Measurements from ENCODE around the gene PAIP1. TPM values are rescaled to one million over a fixed set of nuclear protein-coding genes. Genes with fewer than 3 reads are reported as not detected.
"Not testable (repeated sequence)": the region's sequence is repeated elsewhere in the genome, so short reads cannot be mapped to it uniquely, and the experiment has no call there.

PAIP1 gene
- polyA plus RNA-seq, 1 donor: 69.3 TPM

GRCh38 chr5:43592363-43592762 lies 35.5 kb upstream of the PAIP1 start:
- Histone ChIP-seq H3K36me3 (ENCODE audit: control insufficient read depth, insufficient read depth, low read length) (no peaks in the 10 kb centered on the region), H3K4me1 (ENCODE audit: control insufficient read depth, insufficient read depth, low read length) (no peaks in the 10 kb centered on the region), H3K27ac (ENCODE audit: low read length) (no peak overlapping the region), H3K9me3 (ENCODE audit: control insufficient read depth, low read depth, low read length) (no peaks in the 10 kb centered on the region), H3K4me3 (ENCODE audit: low read length) (no peak overlapping the region), H3K27me3 (ENCODE audit: control insufficient read depth, insufficient read depth, low read length) (no peaks in the 10 kb centered on the region)
- no peak for DNase-seq

- no peaks in the 10 kb centered on the region for H3K27me3 ChIP-seq (ENCODE audit: control insufficient read depth, insufficient read depth, low read length)
- no peaks in the 10 kb centered on the region for H3K9me3 ChIP-seq (ENCODE audit: control insufficient read depth, low read depth, low read length)
- DNase-seq: no peak
- H3K4me3 ChIP-seq (ENCODE audit: low read length): no peak overlapping the region
- H3K36me3 ChIP-seq (ENCODE audit: control insufficient read depth, insufficient read depth, low read length): no peaks in the 10 kb centered on the region
- no peaks in the 10 kb centered on the region for H3K4me1 ChIP-seq (ENCODE audit: control insufficient read depth, insufficient read depth, low read length)
- no peak overlapping the region for H3K27ac ChIP-seq (ENCODE audit: low read length)
Observed at GRCh38 chr5:43590700-43591099, 33.8 kb upstream of the PAIP1 start.

- no peak for DNase-seq
- no peaks in the 10 kb centered on the region for H3K4me1 ChIP-seq (ENCODE audit: control insufficient read depth, insufficient read depth, low read length)
- WGBS (ENCODE audit: insufficient coverage, low lambda C conversion rate): no CpG with 5 or more reads among the region's 1 CpG
- no peaks in the 10 kb centered on the region for H3K9me3 ChIP-seq (ENCODE audit: control insufficient read depth, low read depth, low read length)
- H3K4me3 ChIP-seq (ENCODE audit: low read length): no peak overlapping the region
- H3K27ac ChIP-seq (ENCODE audit: low read length): no peak overlapping the region
- no peaks in the 10 kb centered on the region for H3K27me3 ChIP-seq (ENCODE audit: control insufficient read depth, insufficient read depth, low read length)
- no peaks in the 10 kb centered on the region for H3K36me3 ChIP-seq (ENCODE audit: control insufficient read depth, insufficient read depth, low read length)
Observed at GRCh38 chr5:43589310-43589709, 32.4 kb upstream of the PAIP1 start.

GRCh38 chr5:43588842-43589241 lies 32.0 kb upstream of the PAIP1 start:
- WGBS (ENCODE audit: insufficient coverage, low lambda C conversion rate): no CpG with 5 or more reads among the region's 1 CpG
- Histone ChIP-seq H3K27ac (ENCODE audit: low read length) (no peak overlapping the region), H3K4me1 (ENCODE audit: control insufficient read depth, insufficient read depth, low read length) (no peaks in the 10 kb centered on the region)

GRCh38 chr5:43584166-43584699 lies 27.4 kb upstream of the PAIP1 start:
- Histone ChIP-seq H3K9me3 (ENCODE audit: control insufficient read depth, low read depth, low read length) (no peaks in the 10 kb centered on the region), H3K4me1 (ENCODE audit: control insufficient read depth, insufficient read depth, low read length) (no peaks in the 10 kb centered on the region), H3K36me3 (ENCODE audit: control insufficient read depth, insufficient read depth, low read length) (peaks cover 6% of the 10 kb centered on the region), H3K4me3 (ENCODE audit: low read length) (no peak overlapping the region), H3K27me3 (ENCODE audit: control insufficient read depth, insufficient read depth, low read length) (no peaks in the 10 kb centered on the region), H3K27ac (ENCODE audit: low read length) (no peak overlapping the region)
- DNase-seq: no peak
- WGBS (ENCODE audit: insufficient coverage, low lambda C conversion rate): no CpG with 5 or more reads among the region's 1 CpG

More at GRCh38 chr5:43588842-43589241, 32.0 kb upstream of the PAIP1 start:
- H3K27me3 ChIP-seq (ENCODE audit: control insufficient read depth, insufficient read depth, low read length): no peaks in the 10 kb centered on the region
- no peak for DNase-seq
- no peak overlapping the region for H3K4me3 ChIP-seq (ENCODE audit: low read length)
- no peaks in the 10 kb centered on the region for H3K36me3 ChIP-seq (ENCODE audit: control insufficient read depth, insufficient read depth, low read length)
- H3K9me3 ChIP-seq (ENCODE audit: control insufficient read depth, low read depth, low read length): no peaks in the 10 kb centered on the region

GRCh38 chr5:43583724-43584123 lies 26.8 kb upstream of the PAIP1 start:
- Histone ChIP-seq H3K27me3 (ENCODE audit: control insufficient read depth, insufficient read depth, low read length) (no peaks in the 10 kb centered on the region), H3K27ac (ENCODE audit: low read length) (no peak overlapping the region), H3K36me3 (ENCODE audit: control insufficient read depth, insufficient read depth, low read length) (peaks cover 6% of the 10 kb centered on the region), H3K4me1 (ENCODE audit: control insufficient read depth, insufficient read depth, low read length) (no peaks in the 10 kb centered on the region), H3K4me3 (ENCODE audit: low read length) (no peak overlapping the region), H3K9me3 (ENCODE audit: control insufficient read depth, low read depth, low read length) (no peaks in the 10 kb centered on the region)
- no peak for DNase-seq

GRCh38 chr5:43582082-43583005 lies 25.5 kb upstream of the PAIP1 start:
- Histone ChIP-seq H3K36me3 (ENCODE audit: control insufficient read depth, insufficient read depth, low read length) (peaks cover 6% of the 10 kb centered on the region), H3K4me3 (ENCODE audit: low read length) (no peak overlapping the region), H3K9me3 (ENCODE audit: control insufficient read depth, low read depth, low read length) (no peaks in the 10 kb centered on the region), H3K4me1 (ENCODE audit: control insufficient read depth, insufficient read depth, low read length) (no peaks in the 10 kb centered on the region), H3K27me3 (ENCODE audit: control insufficient read depth, insufficient read depth, low read length) (no peaks in the 10 kb centered on the region), H3K27ac (ENCODE audit: low read length) (no peak overlapping the region)
- WGBS (ENCODE audit: insufficient coverage, low lambda C conversion rate): 100% methylated on average over 1 of the region's 4 CpGs
- DNase-seq: no peak

GRCh38 chr5:43581398-43581797 lies 24.5 kb upstream of the PAIP1 start:
- WGBS (ENCODE audit: insufficient coverage, low lambda C conversion rate): no CpG with 5 or more reads among the region's 1 CpG
- no peaks in the 10 kb centered on the region for H3K4me1 ChIP-seq (ENCODE audit: control insufficient read depth, insufficient read depth, low read length)
- H3K9me3 ChIP-seq (ENCODE audit: control insufficient read depth, low read depth, low read length): no peaks in the 10 kb centered on the region
- no peak for DNase-seq
- H3K27ac ChIP-seq (ENCODE audit: low read length): no peak overlapping the region
- H3K4me3 ChIP-seq (ENCODE audit: low read length): no peak overlapping the region
- H3K27me3 ChIP-seq (ENCODE audit: control insufficient read depth, insufficient read depth, low read length): no peaks in the 10 kb centered on the region
- peaks cover 6% of the 10 kb centered on the region for H3K36me3 ChIP-seq (ENCODE audit: control insufficient read depth, insufficient read depth, low read length)

- not testable (repeated sequence) for H3K4me1 ChIP-seq (ENCODE audit: control insufficient read depth, insufficient read depth, low read length); DNase-seq; H3K27me3 ChIP-seq (ENCODE audit: control insufficient read depth, insufficient read depth, low read length); H3K4me3 ChIP-seq (ENCODE audit: low read length); H3K9me3 ChIP-seq (ENCODE audit: control insufficient read depth, low read depth, low read length); H3K36me3 ChIP-seq (ENCODE audit: control insufficient read depth, insufficient read depth, low read length); H3K27ac ChIP-seq (ENCODE audit: low read length)
- no CpG with 5 or more reads among the region's 10 CpGs for WGBS (ENCODE audit: insufficient coverage, low lambda C conversion rate)
Observed at GRCh38 chr5:43580402-43581210, 23.7 kb upstream of the PAIP1 start.

- WGBS (ENCODE audit: insufficient coverage, low lambda C conversion rate): no CpG with 5 or more reads among the region's 1 CpG
Observed at GRCh38 chr5:43573058-43573457, 16.2 kb upstream of the PAIP1 start.

More at GRCh38 chr5:43573058-43573457, 16.2 kb upstream of the PAIP1 start:
- Histone ChIP-seq H3K36me3 (ENCODE audit: control insufficient read depth, insufficient read depth, low read length) (peaks cover 3% of the 10 kb centered on the region), H3K4me1 (ENCODE audit: control insufficient read depth, insufficient read depth, low read length) (no peaks in the 10 kb centered on the region), H3K27me3 (ENCODE audit: control insufficient read depth, insufficient read depth, low read length) (no peaks in the 10 kb centered on the region), H3K4me3 (ENCODE audit: low read length) (no peak overlapping the region), H3K9me3 (ENCODE audit: control insufficient read depth, low read depth, low read length) (no peaks in the 10 kb centered on the region), H3K27ac (ENCODE audit: low read length) (no peak overlapping the region)
- no peak for DNase-seq

Measured in large intestine (tissue), 3 donors.